SK-N-SH (cell line): ENCODE results near the gene MYBPH. TPM values are rescaled to one million over a fixed set of nuclear protein-coding genes. Genes with fewer than 3 reads are reported as not detected.

Experiments used
- CTCF ChIA-PET: fragments of 300-600, 350-600 bp; formaldehyde crosslinking; extraction: SDS; loops from one replicate; lab custom pipeline; 2021; lab: Yijun Ruan, JAX
- POLR2A ChIA-PET: fragments of 350-600 bp; sonication (Branson Sonifier 250); formaldehyde crosslinking; extraction: SDS; loops from one replicate; lab custom pipeline; 2020; ENCODE audit warnings: antibody characterized with exemption, inconsistent platforms; lab: Yijun Ruan, JAX
- DNase-seq: peaks from one replicate; pipeline ENCODE4 v3.0.0; 2012
- H2AFZ ChIP-seq: fragments of 200-600 bp; sonication (generic); 2 replicates; pipeline ENCODE4 v1.8.1; 2016; ENCODE audit warnings: antibody characterized with exemption, mild to moderate bottlenecking, low read depth
- H3F3A ChIP-seq: fragments of 200-600 bp; sonication (generic); replicated peaks from 2 replicates; pipeline ENCODE3; 2016; ENCODE audit warnings: antibody characterized with exemption, mild to moderate bottlenecking; ENCODE audit not compliant: insufficient read depth
- H3K27ac ChIP-seq, 2 experiments: fragments of 200-500 bp in 1 of 2; fragments of 200-600 bp in 1 of 2; sonication (Bioruptor generic) in 1 of 2; sonication (generic), shearing (Covaris generic) in 1 of 2; 2 replicates each; pipeline versions ENCODE4 v1.5.1 to v1.6.1; 2014 to 2016; ENCODE audit warnings: low read depth in 2 of 2, inconsistent platforms in 1 of 2, low read length in 1 of 2, mild to moderate bottlenecking in 1 of 2, mixed read lengths in 1 of 2
- H3K27me3 ChIP-seq: fragments of 200-600 bp; sonication (generic), shearing (Covaris generic); 2 replicates; pipeline ENCODE4 v1.6.1; 2016; ENCODE audit warnings: mixed run types; ENCODE audit not compliant: insufficient read depth
- H3K36me3 ChIP-seq, 2 experiments: fragments of 200-500 bp in 1 of 2; fragments of 200-600 bp in 1 of 2; sonication (Bioruptor generic) in 1 of 2; sonication (generic) in 1 of 2; replicated peaks in 1 of 2; 2 replicates each; pipeline versions ENCODE3 to v1.5.1; 2014 to 2016; ENCODE audit warnings: low read length in 1 of 2, mild to moderate bottlenecking in 1 of 2; ENCODE audit not compliant: insufficient read depth in 2 of 2, control insufficient read depth in 1 of 2
- H3K4me1 ChIP-seq, 2 experiments: fragments of 200-500 bp in 1 of 2; fragments of 200-600 bp in 1 of 2; sonication (Bioruptor generic) in 1 of 2; sonication (generic), shearing (Covaris generic) in 1 of 2; 2 replicates each; pipeline versions ENCODE4 v1.5.1 to v1.6.1; 2014 to 2016; ENCODE audit warnings: low read depth in 1 of 2, low read length in 1 of 2, mixed run types in 1 of 2; ENCODE audit not compliant: insufficient read depth in 2 of 2, control insufficient read depth in 1 of 2
- H3K4me2 ChIP-seq: fragments of 200-600 bp; sonication (generic), shearing (Covaris generic); 2 replicates; pipeline ENCODE4 v1.6.1; 2017; ENCODE audit warnings: mixed run types
- H3K4me3 ChIP-seq, 2 experiments: fragments of 200-500 bp in 1 of 2; fragments of 200-600 bp in 1 of 2; sonication (Bioruptor generic) in 1 of 2; sonication (generic), shearing (Covaris generic) in 1 of 2; 2 replicates each; pipeline versions ENCODE4 v1.5.1 to v1.8.1; 2014 to 2016; ENCODE audit warnings: low read depth in 2 of 2, inconsistent platforms in 1 of 2, low read length in 1 of 2, mild to moderate bottlenecking in 1 of 2, mixed read lengths in 1 of 2, moderate library complexity in 1 of 2
- H3K79me2 ChIP-seq: fragments of 200-600 bp; sonication (generic); 2 replicates; pipeline ENCODE4 v1.8.1; 2017; ENCODE audit warnings: mild to moderate bottlenecking; ENCODE audit not compliant: insufficient read depth
- H3K9ac ChIP-seq: fragments of 200-600 bp; sonication (generic); 2 replicates; pipeline ENCODE4 v1.6.1; 2017; ENCODE audit warnings: mixed run types
- H3K9me2 ChIP-seq: fragments of 200-600 bp; sonication (generic); 2 replicates; pipeline ENCODE4 v1.6.1; 2017; ENCODE audit warnings: mixed run types
- H3K9me3 ChIP-seq: fragments of 200-600 bp; sonication (generic); 2 replicates; pipeline ENCODE4 v1.6.1; 2017; ENCODE audit warnings: mixed run types, mild to moderate bottlenecking, moderate library complexity
- H4K20me1 ChIP-seq: fragments of 200-600 bp; sonication (generic); 2 replicates; pipeline ENCODE4 v1.6.1; 2017; ENCODE audit warnings: mild to moderate bottlenecking, mixed run types; ENCODE audit not compliant: insufficient read depth
- CTCF ChIP-seq: fragments of 200-600 bp; sonication (generic); IDR thresholded peaks from 2 replicates; pipeline ENCODE4 v1.6.1; 2017; ENCODE audit warnings: antibody characterized with exemption, mild to moderate bottlenecking, moderate library complexity
- ELF1 ChIP-seq: IDR thresholded peaks from 2 replicates; pipeline ENCODE4 v1.4.0; 2012
- EP300 ChIP-seq, 2 experiments: IDR thresholded peaks; 2 replicates each; pipeline versions ENCODE4 v1.4.0 to v1.6.1; 2012; ENCODE audit warnings: borderline replicate concordance in 1 of 2, low read depth in 1 of 2, low read length in 1 of 2
- FOSL2 ChIP-seq: IDR thresholded peaks from 2 replicates; pipeline ENCODE4 v1.4.0; 2012; ENCODE audit warnings: low read depth, mild to moderate bottlenecking, moderate library complexity, borderline replicate concordance
- FOXJ3 ChIP-seq: sonication (generic); formaldehyde crosslinking; IDR thresholded peaks from 2 replicates; pipeline ENCODE4 v1.5.1; 2020; ENCODE audit warnings: mild to moderate bottlenecking, missing genetic modification reagents
- FOXM1 ChIP-seq: IDR thresholded peaks from 2 replicates; pipeline ENCODE4 v1.4.0; 2012; ENCODE audit warnings: low read depth, mild to moderate bottlenecking
- GATA2 ChIP-seq: sonication (generic); formaldehyde crosslinking; IDR thresholded peaks from 2 replicates; pipeline ENCODE4 v1.5.0; 2020; ENCODE audit warnings: mild to moderate bottlenecking, missing genetic modification reagents
- JUND ChIP-seq: IDR thresholded peaks from 2 replicates; pipeline ENCODE4 v1.4.0; 2012
- MEF2A ChIP-seq: IDR thresholded peaks from 2 replicates; pipeline ENCODE4 v1.4.0; 2012; ENCODE audit warnings: low read depth, borderline replicate concordance
- MXI1 ChIP-seq: IDR thresholded peaks from 2 replicates; pipeline ENCODE4 v1.6.1; 2012; ENCODE audit warnings: mild to moderate bottlenecking, low read depth, low read length, improper control_type of control experiment
- NRF1 ChIP-seq: IDR thresholded peaks from 2 replicates; pipeline ENCODE4 v1.6.1; 2012; ENCODE audit warnings: low read depth, mild to moderate bottlenecking, low read length
- POLR2AphosphoS5 ChIP-seq: IDR thresholded peaks from 2 replicates; pipeline ENCODE4 v1.6.1; 2012; ENCODE audit warnings: low read depth, low read length
- RCOR1 ChIP-seq: fragments of 150-350 bp; IDR thresholded peaks from 2 replicates; pipeline ENCODE4 v1.6.1; 2017; ENCODE audit warnings: antibody characterized with exemption, low read length
- RFX5 ChIP-seq: IDR thresholded peaks from 2 replicates; pipeline ENCODE4 v1.6.1; 2012; ENCODE audit warnings: mild to moderate bottlenecking, improper control_type of control experiment, low read length
- RXRA ChIP-seq: IDR thresholded peaks from 2 replicates; pipeline ENCODE4 v1.4.0; 2012; ENCODE audit warnings: low read depth, mild to moderate bottlenecking, borderline replicate concordance
- SIN3A ChIP-seq: IDR thresholded peaks from 2 replicates; pipeline ENCODE4 v1.6.1; 2012; ENCODE audit warnings: low read depth, mild to moderate bottlenecking, low read length, moderate library complexity, borderline replicate concordance
- TAF1 ChIP-seq: IDR thresholded peaks from 2 replicates; pipeline ENCODE4 v1.6.1; 2012; ENCODE audit warnings: low read depth, mild to moderate bottlenecking, low read length, moderate library complexity, borderline replicate concordance
- TCF12 ChIP-seq: IDR thresholded peaks from 2 replicates; pipeline ENCODE4 v1.4.0; 2012
- TEAD4 ChIP-seq: IDR thresholded peaks from 2 replicates; pipeline ENCODE4 v1.4.0; 2012; ENCODE audit warnings: mild to moderate bottlenecking, borderline replicate concordance; ENCODE audit not compliant: insufficient read depth
- ZBTB33 ChIP-seq: IDR thresholded peaks from 2 replicates; pipeline ENCODE4 v1.4.0; 2012; ENCODE audit warnings: low read depth, borderline replicate concordance
- WGBS: methylation state at CpG from one replicate; pipeline ENCODE4 v1.1.6; 2017; ENCODE audit warnings: low lambda C conversion rate; 5-methylcytosine and 5-hydroxymethylcytosine counted together
- polyA plus RNA-seq, 3 experiments: library from polyadenylated mRNA; depleted of rRNA; stranded (reverse); fragments of >200 nt; gene quantifications; 2 replicates each; pipeline ENCODE4 v1.2.3, GENCODE V29; 2012
- TF ChIP-seq, protein P1 (sequence below): IDR thresholded peaks from 2 replicates; pipeline ENCODE4; 2012
- TF ChIP-seq, protein P2 (sequence below): fragments of 150-350 bp; IDR thresholded peaks from 2 replicates; pipeline ENCODE4 v1.6.1; 2017; ENCODE audit warnings: antibody characterized with exemption, low read length, low read depth, borderline replicate concordance

The MYBPH gene
- polyA plus RNA-seq, 1 of the 3 experiments (the other 2 are of a cell fraction), result 0.12 TPM

- no peaks in the 10 kb centered on the region for H4K20me1 ChIP-seq
- no peak overlapping the region for H3K4me3 ChIP-seq
- H3K27ac ChIP-seq, result no peak overlapping the region
- no peaks in the 10 kb centered on the region for H3K79me2 ChIP-seq
- 93% methylated on average over 6 of the region's 7 CpGs for WGBS
- no peaks in the 10 kb centered on the region for H3K36me3 ChIP-seq
- H3K9me2 ChIP-seq, result no peaks in the 10 kb centered on the region
- no peak overlapping the region for H3K4me2 ChIP-seq
- no peaks in the 10 kb centered on the region for H3K9me3 ChIP-seq
- H3K27me3 ChIP-seq, result no peaks in the 10 kb centered on the region
- H3K9ac ChIP-seq, result no peak overlapping the region
- no peak for TF ChIP-seq FOSL2
- TF ChIP-seq, protein P1, sequence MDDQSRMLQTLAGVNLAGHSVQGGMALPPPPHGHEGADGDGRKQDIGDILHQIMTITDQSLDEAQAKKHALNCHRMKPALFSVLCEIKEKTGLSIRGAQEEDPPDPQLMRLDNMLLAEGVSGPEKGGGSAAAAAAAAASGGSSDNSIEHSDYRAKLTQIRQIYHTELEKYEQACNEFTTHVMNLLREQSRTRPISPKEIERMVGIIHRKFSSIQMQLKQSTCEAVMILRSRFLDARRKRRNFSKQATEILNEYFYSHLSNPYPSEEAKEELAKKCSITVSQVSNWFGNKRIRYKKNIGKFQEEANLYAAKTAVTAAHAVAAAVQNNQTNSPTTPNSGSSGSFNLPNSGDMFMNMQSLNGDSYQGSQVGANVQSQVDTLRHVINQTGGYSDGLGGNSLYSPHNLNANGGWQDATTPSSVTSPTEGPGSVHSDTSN, result no peak
- no peak for TF ChIP-seq RFX5
- TF ChIP-seq TEAD4, result no peak
- TF ChIP-seq MXI1, result no peak
- no peak for TF ChIP-seq GATA2 (CRISPR knock-in tag)
- TF ChIP-seq FOXJ3, result no peak
- TF ChIP-seq RCOR1, result no peak
- TF ChIP-seq, protein P2, sequence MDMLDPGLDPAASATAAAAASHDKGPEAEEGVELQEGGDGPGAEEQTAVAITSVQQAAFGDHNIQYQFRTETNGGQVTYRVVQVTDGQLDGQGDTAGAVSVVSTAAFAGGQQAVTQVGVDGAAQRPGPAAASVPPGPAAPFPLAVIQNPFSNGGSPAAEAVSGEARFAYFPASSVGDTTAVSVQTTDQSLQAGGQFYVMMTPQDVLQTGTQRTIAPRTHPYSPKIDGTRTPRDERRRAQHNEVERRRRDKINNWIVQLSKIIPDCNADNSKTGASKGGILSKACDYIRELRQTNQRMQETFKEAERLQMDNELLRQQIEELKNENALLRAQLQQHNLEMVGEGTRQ, result no peak
- no peaks in the 10 kb centered on the region for H3K4me1 ChIP-seq
- POLR2A ChIA-PET, result no interaction called here
- no peaks in the 10 kb centered on the region for H3F3A ChIP-seq
- CTCF ChIA-PET, result interaction anchor here (1.4 to 1.6 kb wide), 3 partner anchors 26 to 150 kb away, joined by 3 to 6 read pairs (median 5); no protein-coding TSS in a partner anchor
- no peak overlapping the region for H2AFZ ChIP-seq
- no peak for DNase-seq
These were observed 14.3 kb upstream of the MYBPH start for GRCh38 chr1:203189951-203190352.

GRCh38 chr1:203188686-203189232, 13.1 kb upstream of the MYBPH start:
- Histone ChIP-seq H4K20me1 (no peaks in the 10 kb centered on the region), H3K9ac (no peak overlapping the region), H3K27ac (no peak overlapping the region), H3K4me2 (no peak overlapping the region), H3K4me3 (no peak overlapping the region), H2AFZ (no peak overlapping the region), H3K27me3 (no peaks in the 10 kb centered on the region), H3K9me2 (no peaks in the 10 kb centered on the region), H3K36me3 (no peaks in the 10 kb centered on the region), H3K9me3 (no peaks in the 10 kb centered on the region), H3K79me2 (no peaks in the 10 kb centered on the region), H3K4me1 (no peaks in the 10 kb centered on the region), H3F3A (no peaks in the 10 kb centered on the region)
- ChIA-PET POLR2A (no interaction called here), CTCF (interaction anchor here (1.4 to 1.6 kb wide), 2 partner anchors 28 to 149 kb away, joined by 3 to 5 read pairs; no protein-coding TSS in a partner anchor)
- WGBS, result 69% methylated on average over 4 of the region's 4 CpGs
- DNase-seq, result no peak
- TF ChIP-seq RFX5 (no peak), JUND (no peak), RXRA (no peak), TAF1 (no peak), CTCF (no peak), MEF2A (no peak), EP300 (IDR thresholded peaks at IDR 0.05; ENCODE audit: borderline replicate concordance in 1 of 2, low read depth in 1 of 2, low read length in 1 of 2) (no peak), POLR2AphosphoS5 (no peak), SIN3A (no peak), NRF1 (no peak), ZBTB33 (no peak), TCF12 (no peak), FOXM1 (no peak), FOXJ3 (no peak), GATA2 (CRISPR knock-in tag) (no peak), ELF1 (no peak)
- TF ChIP-seq, protein P2, result no peak
